ENCODE measurements around the gene ZPR1. TPM values are rescaled to one million over a fixed set of nuclear protein-coding genes. Genes with fewer than 3 reads are reported as not detected.

Gene ZPR1
- total RNA-seq, 4 donors from 2014 or later: 21.7 to 33.8 (median 26.1) TPM

DNA sequence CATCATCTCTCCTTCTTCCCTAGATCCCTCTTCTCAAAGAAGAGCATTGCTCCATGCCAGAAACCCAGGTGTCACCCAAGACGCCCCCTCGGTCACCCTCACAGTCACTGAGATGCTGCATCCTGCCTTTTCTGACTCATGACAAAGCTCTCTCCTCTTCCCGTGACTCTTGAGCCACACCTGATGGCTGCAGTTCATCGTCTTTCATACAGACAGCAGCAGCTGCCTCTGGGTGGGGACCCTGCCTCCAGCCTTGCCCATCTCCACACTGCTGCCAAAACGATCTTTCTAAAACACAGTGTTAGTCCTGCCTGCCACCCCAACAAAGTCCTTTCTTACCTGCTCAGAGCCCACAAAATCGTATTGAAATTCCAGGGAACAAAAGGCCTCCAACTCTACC lies 59.8 kb downstream of the ZPR1 start:
- intact Hi-C loops (cut with DNase I; ENCODE audit: low total_unique reads): no loop called here
- DNase-seq (ENCODE audit: low spot score in 2 of 2): no peak
- 54 to 58% methylated on average over 6 of the region's 6 CpGs for WGBS, 2 donors
- no peak for TF ChIP-seq POLR2A (IDR thresholded peaks at IDR 0.05)
- TF ChIP-seq, protein P1, sequence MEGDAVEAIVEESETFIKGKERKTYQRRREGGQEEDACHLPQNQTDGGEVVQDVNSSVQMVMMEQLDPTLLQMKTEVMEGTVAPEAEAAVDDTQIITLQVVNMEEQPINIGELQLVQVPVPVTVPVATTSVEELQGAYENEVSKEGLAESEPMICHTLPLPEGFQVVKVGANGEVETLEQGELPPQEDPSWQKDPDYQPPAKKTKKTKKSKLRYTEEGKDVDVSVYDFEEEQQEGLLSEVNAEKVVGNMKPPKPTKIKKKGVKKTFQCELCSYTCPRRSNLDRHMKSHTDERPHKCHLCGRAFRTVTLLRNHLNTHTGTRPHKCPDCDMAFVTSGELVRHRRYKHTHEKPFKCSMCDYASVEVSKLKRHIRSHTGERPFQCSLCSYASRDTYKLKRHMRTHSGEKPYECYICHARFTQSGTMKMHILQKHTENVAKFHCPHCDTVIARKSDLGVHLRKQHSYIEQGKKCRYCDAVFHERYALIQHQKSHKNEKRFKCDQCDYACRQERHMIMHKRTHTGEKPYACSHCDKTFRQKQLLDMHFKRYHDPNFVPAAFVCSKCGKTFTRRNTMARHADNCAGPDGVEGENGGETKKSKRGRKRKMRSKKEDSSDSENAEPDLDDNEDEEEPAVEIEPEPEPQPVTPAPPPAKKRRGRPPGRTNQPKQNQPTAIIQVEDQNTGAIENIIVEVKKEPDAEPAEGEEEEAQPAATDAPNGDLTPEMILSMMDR (IDR thresholded peaks at IDR 0.05): no peak
- H3K4me3 ChIP-seq (ENCODE audit: low read depth, poor library complexity, severe bottlenecking): no peak overlapping the region

DNA sequence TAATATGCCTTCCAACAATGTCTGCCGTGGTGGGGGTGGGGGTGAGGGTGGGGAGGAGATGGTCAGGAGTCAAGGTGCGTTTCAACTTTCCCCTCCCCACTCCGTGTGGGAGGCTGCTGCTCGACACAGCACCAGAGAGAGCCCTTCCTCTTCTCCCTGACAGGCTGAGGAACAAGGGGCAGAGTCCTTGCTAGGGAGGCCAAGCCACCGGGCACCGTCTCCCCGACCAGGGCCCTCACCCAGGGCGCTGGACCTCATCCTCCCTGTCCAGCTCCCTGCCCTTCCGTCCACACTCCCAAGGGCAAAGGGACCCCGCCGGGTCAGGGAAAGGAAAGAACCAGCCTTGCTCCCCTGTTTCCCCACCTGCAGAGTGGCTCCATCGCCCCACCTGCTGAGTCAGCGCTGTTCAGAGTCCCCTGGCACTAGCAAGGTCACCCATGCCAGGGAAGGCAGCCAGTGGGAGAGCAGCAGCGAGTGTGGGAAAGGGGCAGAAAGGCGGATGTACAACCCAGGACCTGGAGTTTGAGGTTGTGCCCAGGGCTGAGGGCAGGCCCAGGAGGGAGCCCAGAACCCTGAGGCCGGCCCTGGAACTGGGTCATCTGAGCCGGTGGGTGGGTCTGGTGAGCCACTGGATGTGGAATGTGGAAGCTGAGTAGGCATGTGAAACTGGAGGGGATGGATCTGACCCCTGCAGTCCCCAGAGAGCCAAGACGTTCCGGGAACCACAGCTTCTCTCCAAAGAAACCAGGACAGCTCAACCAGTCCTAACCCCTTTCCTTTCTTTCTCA lies 62.2 kb downstream of the ZPR1 start:
- intact Hi-C loops (cut with DNase I; ENCODE audit: low total_unique reads): no loop called here
- no peak for DNase-seq (ENCODE audit: low spot score in 2 of 2)
- TF ChIP-seq, protein P1 (IDR thresholded peaks at IDR 0.05): no peak
- TF ChIP-seq POLR2A (IDR thresholded peaks at IDR 0.05): no peak
- WGBS, 2 donors: 64% methylated on average over 19 of the region's 19 CpGs
- no peak overlapping the region for H3K4me3 ChIP-seq (ENCODE audit: low read depth, poor library complexity, severe bottlenecking)

DNA sequence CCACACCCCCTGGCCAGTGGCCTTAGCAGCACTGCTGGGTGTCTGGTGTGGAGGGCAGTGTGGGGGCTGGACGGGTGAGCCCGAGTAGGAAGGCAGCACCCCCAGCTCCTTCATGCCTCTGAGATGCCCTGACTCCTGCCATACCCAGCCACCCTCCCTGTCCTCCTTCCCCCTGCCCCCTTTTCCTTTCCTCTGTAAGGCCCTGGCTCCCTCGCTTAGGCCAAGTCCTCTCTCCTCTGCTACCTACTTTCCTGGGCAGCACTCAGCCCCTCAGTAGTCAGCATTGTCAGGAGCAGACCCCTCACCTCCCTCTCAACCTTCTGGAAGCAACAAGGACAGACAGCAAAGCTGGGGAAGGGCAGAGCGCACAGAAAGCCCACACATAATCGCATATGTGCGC lies 63.0 kb downstream of the ZPR1 start:
- intact Hi-C loops (cut with DNase I; ENCODE audit: low total_unique reads): no loop called here
- TF ChIP-seq, protein P1 (IDR thresholded peaks at IDR 0.05): no peak
- TF ChIP-seq POLR2A (IDR thresholded peaks at IDR 0.05): no peak
- no peak for DNase-seq (ENCODE audit: low spot score in 2 of 2)
- no peak overlapping the region for H3K4me3 ChIP-seq (ENCODE audit: low read depth, poor library complexity, severe bottlenecking)
- WGBS, 2 donors: 86 to 92% methylated on average over 6 of the region's 6 CpGs

Other genes starting within 250 kb of the ZPR1 start
- gene BUD13, start 15.0 kb downstream of the ZPR1 start, total RNA-seq: 10 to 100 TPM; 13.8 to 17.2 (median 15.8) TPM
- not detected for gene APOA5, start 3.9 kb upstream of the ZPR1 start, total RNA-seq
- gene APOA4, start 35.3 kb upstream of the ZPR1 start, total RNA-seq: not detected
- gene APOC3, start 41.9 kb upstream of the ZPR1 start, total RNA-seq: not detected
- gene APOA1, start 49.6 kb upstream of the ZPR1 start, total RNA-seq: 1 to 10 TPM in 2 of 4 donors, not detected in 2; 1.6 to 1.7 TPM